8988T (cell line): ENCODE measurements around the gene PRLH.

Experiments
- DNase-seq: peaks from one replicate; pipeline ENCODE4 v3.0.0; 2011

The PRLH gene

DNA sequence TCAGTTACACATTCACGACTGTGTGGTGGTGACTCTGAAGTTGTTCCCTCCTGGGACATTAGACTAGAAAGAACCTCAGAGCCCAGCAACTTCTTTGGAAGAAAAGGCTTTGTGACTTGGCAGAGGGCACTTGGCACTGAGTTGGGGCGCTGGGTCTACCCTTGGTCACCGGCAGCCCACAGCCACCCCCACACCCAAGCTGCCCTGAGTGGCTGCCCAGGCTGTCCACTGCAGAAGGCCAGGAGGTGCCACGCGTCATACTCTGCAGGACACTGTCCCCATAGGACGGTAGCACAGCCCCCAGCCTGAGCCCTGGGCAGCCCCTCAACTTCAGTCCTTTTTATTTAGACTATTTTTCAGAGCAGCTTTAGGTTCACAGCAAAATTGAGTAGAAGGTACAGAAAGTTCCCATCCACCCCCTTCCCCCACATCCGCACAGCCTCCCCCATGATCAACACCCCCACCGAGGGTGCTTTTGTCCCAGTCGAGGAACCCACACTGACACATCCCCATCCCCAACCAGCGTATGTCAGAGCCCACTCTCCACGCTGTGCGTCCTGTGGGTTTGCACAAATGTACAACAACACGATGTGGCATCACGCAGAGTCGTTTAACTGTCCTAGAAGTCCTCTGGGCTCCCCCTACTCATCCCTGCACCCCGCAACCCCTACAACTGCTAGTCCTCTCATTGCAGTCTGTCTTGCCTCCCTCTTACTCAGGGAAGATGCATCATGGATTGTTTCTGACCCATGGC lies 1.1 kb downstream of the PRLH start:
- no peak for DNase-seq

DNA sequence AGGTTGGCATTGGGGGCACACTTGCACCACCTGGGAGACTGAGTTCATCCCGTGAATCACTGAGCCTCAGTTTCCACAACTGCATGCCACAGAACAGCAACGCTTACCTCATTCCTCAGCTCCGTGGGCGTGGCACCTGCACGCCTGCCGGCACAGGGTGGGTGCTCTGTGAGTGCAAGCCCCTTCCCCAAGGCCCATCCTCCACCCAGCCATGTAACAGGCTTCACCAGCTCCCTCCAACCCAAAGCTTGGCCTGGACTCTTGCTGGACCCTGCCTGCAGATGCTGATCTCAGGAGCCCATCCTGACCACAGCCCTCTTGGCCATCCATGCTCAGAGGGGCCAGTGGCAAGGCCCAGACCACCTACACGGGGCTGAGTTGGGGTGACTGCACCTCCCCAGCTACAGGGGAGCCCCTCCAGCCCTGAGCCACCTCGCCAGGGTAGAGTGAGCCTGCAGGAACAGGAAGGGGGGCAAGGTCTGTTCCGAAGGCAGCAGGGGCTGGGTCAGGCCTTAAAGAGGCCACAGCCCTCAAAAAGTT lies 1.8 kb downstream of the PRLH start:
- no peak for DNase-seq

DNA sequence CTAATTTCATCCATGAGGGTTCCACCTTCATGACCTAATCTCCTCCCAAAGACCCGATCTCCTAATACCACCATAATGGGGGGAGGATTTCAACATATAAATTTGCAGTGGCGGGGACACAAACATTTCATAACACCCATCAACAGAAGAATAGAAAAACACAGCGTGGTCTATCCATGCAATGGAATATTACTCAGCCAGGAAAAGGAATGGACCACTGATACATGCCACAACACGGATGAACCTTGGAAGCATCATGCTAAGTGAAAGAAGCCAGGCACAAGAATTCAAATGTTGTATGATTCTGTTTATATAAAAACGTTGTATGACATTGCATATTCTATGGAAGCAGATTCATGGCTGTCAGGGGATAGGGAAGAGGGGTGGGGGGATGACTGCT lies 2.7 kb downstream of the PRLH start:
- no peak for DNase-seq

DNA sequence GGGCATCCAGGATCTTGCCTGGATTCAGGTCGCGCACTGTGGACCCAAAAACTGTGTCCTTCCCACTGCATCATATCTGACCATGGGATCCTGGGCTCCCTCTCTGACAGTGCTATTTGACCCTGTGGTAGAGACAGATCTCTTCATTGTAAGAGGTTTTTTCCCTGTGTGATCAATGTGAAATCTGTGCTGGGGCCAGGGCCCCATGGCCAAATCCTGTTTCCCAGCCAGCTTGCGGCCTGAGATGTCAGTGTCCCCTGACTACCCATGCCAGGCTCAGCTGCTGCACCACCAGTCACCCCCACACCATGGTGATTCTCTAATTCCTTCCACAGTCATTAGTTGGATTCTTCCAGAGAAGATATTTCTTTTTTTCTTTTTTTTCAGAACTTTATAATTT lies 3.5 kb downstream of the PRLH start:
- DNase-seq, result no peak

DNA sequence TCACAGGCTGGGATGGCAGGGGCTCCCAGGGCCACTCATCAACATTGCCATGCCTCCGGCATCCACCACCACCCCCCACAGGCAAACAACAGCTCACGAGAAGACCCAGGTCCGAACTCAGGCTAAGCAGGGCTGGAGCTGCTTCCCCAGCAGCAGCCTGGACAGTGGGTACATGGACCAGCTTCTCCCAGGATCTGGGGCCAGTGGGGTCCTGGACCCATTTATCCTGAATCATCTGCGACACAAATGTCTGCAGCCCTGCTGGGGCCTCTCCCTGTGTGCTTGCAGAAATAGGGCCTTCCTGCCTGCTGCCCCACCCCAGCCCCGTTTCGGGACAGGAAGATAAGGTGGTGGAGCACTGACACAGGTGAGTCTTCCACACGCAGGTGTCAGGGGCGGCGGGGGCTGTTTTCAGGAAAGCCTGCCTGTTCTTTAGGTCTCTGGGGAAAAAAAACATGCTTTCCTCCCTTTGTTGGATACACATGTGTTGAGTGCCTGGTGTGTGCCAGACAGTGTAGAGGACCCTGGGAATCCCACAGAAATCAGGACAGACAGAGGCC lies 4.5 kb downstream of the PRLH start:
- no peak for DNase-seq

DNA sequence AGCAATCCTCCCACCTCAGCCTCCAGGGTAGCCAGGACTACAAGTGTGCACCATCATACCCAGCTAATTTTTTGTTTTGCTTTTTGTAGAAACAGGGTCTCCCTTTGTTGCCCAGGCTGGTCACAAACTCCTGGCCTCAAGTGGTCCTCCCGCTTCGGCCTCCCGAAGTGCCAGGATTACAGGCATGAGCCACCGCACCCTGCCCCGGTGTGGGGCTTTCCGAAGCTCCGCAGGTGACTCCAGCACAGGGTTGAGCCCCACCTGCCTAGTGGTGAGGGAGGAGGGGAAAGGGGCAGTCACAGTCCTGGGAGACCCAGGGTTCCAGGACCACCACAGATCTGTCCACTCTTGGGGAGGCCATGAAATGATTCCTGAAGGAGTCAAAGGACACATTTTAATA lies 5.2 kb downstream of the PRLH start:
- no peak for DNase-seq

DNA sequence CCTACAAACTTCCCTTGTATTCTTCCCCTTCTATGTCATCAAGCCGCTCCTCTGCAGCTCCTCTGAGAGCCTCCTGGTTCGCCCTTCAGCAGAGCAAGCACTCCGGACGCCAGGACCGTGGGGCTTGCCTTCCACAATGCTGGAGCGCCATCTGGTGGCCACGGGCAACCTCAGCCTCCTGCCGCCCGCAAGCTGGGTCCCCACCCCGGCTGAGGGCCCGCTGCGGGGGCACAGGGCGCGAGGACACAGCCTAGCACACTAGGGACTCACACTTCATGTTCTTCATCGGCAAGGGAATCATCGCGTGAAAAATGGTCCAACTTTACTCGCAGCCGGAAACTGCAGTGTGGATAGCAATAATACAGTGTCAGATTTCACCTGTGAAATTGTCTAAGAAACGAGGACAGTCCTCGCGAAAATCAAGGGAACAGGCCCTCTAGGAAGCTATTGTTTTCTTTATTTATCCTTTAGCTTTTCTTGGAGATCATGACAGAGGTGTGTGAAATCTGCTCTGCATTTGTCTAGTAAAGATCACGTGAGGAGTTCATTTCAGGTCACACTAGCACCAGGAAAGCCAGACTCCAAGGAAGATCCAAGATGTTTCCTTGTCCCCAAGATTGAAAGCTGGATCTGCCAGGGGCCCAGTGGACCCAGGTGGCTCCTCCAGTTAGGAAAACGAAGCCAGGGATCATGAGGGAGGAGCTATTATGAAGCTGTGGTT lies 5.8 kb downstream of the PRLH start:
- DNase-seq, result peak; percentile 99

DNA sequence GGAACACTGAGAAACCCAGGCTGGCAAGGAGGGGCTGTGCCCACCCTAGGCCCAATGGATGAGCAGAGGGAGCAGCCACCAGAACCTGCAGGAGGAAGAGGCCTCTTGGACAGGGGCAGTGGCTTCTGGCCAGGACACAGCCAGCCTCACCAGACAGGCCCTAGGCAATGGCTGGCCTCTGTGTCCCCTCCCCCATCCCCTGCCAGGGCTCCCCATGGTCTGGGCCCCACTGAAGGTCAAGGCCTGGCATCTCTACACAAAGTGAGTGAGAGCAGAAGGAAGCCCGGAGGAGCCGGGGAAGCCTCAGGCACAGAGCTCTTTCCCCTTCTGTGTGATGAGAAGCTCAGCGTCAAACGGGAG lies 6.3 kb downstream of the PRLH start:
- no peak for DNase-seq

DNA sequence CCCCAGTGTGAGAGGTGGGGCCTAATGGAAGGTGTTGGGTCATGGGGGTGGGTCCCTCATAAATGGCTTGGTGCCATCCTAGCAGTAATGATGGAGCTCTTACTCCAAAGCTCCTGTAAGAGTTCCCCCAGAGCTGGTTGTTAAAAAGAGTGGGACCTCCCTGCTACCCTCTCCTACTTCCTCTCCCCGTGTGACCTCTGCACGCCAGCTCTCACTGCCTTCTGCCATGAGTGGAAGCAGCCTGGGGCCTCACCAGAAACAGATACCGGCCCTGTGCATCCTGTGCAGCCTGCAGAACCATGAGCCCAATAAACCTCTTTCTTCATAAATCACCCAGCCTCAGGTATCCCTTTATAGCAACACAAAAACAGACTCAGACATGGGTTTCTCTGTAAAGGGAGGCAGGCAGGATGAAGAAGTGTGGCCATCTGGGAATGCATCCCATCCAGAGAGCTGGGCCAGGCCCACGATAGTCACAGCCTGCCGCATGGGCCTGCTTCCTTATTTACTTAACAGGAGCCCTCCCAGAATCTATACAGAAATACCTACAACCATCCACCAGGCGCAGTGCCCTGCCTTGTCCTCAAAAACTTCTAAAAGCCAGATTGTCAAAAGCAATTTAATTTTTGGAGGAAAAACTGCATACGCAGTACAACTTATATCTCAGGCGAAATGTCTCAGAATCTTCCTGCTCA lies 7.5 kb downstream of the PRLH start:
- DNase-seq, result no peak

DNA sequence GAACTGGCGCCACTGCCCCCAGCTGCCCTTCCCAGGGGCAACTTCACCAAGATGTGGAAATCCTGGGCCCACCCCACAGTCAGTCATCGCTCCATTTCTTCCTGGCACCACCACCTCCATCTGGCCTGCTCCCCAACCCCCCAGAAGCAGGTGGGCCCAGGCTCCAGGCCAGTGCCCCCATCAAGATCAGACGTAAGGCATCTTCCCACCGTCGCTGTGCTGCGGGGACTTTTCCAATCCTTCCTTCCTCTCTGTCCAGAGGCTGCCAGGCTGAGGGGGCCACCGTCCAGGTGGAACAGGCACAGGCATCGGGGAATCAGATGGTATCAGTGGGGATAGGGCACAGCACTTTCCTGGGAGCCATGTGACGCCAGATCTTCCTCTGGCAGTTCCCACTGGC lies 8.1 kb downstream of the PRLH start:
- DNase-seq, result no peak

DNA sequence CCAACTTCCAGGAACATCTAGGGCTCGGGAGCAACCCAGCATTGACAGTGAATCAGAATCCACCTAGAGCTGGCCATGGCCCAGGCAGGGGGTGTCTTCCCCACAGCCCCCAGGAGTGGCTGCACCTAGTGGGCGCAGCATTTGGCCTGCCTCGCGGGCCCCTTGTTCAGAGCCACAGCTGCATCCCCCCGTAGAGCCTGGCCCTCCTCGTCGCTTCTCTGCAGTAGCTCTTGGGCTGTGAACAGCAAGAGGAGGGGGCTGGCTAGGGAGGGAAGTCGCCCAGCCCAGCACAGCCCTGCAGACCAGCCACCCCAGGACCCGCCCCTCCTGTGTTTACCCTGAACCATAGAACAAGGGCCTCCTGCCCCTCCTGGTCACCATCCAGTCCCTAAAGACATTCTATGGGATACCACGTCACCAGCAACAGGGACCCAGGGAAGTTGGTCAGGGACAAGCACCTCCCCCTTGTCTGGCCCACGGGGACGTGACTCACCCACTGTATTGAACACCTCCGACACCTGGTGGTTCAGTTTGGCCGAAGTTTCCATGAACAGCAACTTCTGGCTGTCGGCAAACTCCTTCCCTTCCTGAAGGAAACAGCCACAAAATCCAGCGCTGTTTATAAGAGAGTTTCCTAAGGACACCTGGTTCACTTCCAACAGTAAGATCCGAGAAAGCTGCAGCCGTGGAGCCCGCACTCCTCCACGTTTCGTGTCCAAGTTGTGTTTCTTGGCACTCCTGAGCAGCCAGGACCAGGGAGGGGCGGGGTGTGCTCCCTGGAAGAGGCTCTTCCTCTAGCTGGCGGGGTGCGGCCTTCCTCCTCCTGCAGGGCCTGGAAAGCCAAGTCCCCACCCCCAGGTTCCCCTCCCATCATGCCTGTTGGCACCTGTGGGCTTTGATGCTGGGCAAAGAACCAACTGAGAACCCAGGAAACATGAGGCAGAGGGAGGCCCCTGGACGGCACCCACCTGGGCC lies 8.8 kb downstream of the PRLH start:
- no peak for DNase-seq

DNA sequence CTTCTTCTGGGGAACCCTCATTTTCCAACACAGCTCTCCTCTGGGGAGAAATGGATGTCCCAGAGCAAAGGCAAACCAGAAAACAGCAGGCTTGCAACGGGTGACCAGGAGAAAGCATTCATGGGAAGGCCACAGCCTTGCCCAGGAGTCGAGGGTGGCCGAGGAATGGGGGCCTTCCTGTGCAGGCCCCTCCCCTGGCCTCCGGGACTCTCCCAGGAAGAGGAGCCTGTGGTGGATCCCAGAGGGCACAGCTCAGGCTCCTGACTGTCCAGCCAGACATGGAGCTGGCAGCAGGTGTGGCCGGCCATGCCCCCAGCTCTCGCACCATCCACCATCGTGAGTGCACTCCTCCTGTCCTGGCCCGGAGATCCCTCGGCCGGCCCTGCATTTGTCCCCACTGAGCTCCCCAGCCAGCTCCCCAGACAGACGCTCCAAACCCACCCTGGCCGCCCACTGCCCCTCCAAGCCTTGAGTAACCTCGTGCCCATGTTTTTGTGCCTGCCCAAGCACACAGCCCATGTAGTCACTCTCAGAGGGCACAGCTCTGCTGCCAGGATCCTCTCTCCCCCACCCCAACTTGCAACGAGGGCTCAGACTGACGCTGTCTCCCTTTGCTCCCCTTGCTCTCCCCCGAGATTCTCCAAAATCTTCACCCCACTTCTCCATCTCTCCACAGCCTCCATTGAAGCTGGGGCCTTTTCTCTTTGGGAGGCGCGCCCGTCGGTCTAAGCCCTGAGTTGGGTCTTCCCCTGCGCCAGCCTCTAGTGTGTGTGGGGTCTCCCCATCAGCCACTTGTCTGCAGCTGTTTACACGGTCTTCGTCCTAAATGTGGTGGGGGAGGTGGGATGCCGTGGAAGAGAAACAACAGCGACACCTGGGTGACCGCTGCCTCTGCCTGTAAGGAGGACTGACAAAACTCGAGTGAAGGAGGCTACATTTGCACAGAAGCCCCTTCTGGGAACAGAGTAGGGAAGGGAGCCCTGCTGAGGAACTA lies 9.8 kb downstream of the PRLH start:
- no peak for DNase-seq

DNA sequence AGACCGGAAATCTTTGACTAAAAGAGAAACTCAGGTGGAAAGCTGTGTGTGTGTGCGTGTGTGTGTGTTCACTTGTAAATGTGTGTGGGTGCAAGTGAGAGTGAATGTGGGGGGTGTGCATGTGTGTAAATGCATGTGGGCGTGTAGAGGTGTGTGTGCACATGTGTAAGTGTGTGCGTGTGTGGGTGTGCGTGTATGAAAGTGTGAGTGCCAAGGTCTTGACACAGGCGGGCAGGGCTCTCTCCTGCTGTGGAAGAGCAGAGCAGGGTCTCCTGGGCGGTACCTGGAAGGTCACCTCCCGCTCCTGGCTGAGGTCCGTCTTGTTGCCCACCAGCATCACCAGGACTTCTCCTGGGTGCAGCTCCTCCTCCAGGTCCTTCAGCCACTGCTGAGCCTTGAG lies 10.6 kb downstream of the PRLH start:
- DNase-seq, result no peak

DNA sequence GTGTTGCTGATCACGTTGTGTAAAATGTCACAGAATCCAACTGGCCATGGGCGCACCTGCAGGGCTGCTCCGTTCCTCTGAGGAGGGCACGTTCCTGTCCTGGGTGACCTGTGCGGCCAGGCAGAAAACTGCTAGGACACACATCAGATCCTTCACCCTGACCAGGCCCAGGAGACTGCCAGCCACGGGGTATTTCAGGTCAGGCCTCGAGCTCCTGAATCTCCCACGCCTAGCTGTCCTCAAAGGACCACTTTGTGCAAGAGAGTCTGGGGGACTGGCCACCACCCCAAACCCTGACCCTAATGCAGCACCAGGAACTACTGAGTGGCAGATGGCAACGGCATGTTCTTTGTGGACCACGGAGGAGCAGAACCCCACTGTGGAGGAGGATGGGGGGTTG lies 11.1 kb downstream of the PRLH start:
- no peak for DNase-seq

DNA sequence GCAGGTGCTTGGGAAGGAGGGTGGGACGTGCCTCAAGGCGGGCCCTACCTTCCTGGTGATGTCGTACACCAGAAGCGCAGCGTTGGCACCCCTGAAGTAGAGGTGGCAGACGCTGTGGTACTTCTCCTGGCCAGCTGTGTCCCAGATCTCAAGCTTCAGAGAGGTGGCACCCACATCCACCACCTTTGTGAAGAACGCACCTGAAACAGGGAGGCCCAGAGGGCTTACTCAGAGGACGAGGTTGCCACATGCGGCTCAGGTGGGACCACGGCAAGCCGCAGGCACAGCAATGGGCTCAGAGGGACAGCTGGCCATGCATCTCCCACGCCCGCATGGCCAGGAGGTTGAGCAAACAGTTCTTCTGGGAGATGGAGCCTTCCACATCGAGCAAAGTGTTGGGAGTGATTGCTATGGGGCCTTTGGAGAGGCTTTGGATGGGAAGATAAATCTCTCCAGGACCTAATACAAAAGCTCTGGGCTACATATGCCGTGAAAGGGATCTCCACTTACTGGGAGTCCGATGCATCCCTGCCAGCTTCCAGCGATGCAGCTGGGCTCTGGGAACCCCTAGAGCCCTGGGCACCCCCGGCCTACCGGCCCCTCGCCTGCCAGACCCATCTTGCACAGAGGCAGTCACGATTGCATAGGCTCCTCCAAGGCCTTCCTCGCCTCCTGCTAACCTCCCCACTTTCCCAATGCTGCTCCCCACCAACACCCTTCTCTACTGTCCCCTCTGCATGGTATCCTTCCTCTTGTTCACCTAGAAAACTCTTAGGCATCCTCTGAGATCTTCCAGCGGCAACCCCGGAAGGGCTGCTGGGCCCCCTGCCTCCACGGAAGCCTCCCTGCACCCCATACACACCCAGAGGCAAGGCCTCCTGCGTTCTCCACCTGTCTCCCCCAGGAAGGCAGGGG lies 11.8 kb downstream of the PRLH start:
- DNase-seq, result no peak

DNA sequence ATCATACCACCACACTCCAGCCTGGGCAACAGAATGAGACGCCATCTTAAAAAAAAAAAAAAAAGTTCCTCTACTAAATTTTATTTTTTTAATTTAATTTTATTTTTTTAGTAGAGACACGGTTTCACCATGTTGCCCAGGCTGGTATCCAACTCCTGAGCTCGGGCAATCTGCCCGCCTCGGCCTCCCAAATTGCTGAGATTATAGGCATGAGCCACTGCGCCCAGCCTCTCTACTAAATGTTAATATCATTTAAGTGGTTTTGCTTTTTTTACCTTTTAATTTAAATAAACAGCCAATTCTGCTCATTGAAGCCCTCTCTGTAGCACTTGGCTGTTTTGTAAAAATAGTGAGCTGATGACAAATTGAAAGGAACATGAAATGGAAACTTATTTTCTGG lies 15.0 kb downstream of the PRLH start:
- no peak for DNase-seq

DNA sequence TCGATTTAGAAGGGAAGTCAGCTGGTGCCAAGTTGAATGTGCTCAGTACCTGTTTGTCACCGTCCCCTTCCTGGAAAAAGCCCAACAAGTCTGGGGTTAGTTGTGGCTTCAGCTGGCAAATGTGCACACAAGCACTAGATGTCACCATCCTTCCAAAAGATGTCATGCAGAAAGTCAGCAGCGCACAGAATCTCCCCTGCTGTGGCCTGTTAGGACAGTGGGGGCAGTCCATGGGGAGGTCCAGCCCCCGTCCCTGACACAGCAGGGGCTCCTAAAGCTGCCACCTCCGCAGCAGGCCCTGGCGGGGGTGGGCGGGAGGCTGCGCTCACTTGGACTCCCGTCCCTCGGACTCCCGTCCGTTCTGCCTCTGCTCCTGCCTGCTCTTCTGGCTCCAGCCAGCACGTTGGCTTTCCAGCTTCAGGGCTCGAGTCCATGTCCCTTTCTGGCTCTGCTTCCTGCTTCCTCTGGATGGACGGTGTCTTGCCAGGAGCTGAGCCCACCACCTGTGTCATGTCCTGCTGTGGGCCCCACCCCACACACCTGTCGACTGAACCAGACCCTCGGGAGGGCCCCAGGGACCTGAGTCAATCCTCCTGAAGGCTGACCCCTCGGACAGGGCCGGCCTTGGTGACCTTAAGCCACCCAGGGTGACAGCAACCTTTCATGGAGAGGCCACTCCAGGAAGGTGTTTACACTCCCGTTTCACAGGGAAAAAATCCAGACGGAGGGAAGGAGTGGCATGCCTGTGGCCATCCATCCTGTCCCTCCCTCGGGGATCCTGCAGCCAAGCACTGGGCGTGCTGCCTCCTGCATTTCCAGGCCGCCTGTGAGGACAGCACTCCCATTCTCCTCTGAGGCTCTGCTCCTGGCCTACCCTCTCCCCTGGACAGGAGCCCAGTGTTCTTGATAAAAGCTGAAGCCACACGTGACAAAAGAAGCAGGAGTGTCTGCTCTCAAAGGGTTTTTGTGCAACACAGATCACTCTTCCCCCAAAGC lies 15.7 kb downstream of the PRLH start:
- peak; percentile 56 for DNase-seq
